Fibroblast of mammary gland (primary cell): ENCODE data around the gene SHANK1.
"Not testable (repeated sequence)": the region's sequence is repeated elsewhere in the genome, so short reads cannot be mapped to it uniquely, and the experiment has no call there.

Experiments used
- DNase-seq: peaks from one replicate; pipeline ENCODE4 v3.0.0-alpha.2; 2010; ENCODE audit warnings: low read depth
- H3K4me3 ChIP-seq: 2 replicates; pipeline ENCODE4 v1.5.1; 2011; ENCODE audit warnings: low read depth, mild to moderate bottlenecking, low read length, moderate library complexity; ENCODE audit not compliant: control insufficient read depth
- CTCF ChIP-seq: conservative IDR thresholded peaks from 2 replicates; pipeline ENCODE4 v1.5.1; 2011; ENCODE audit warnings: low read depth, low read length, inconsistent platforms; ENCODE audit not compliant: control insufficient read depth, insufficient read depth

Gene SHANK1

GRCh38 chr19:50626011-50626410 lies 93.6 kb downstream of the SHANK1 start:
- TF ChIP-seq CTCF = no peak
- H3K4me3 ChIP-seq = no peak overlapping the region
- no peak for DNase-seq

GRCh38 chr19:50624949-50625600 lies 94.5 kb downstream of the SHANK1 start:
- no peak for TF ChIP-seq CTCF
- no peak for DNase-seq
- no peak overlapping the region for H3K4me3 ChIP-seq

- not testable (repeated sequence) for DNase-seq, H3K4me3 ChIP-seq
Observed at GRCh38 chr19:50620394-50620906, 99.2 kb downstream of the SHANK1 start.

- not testable (repeated sequence) for DNase-seq, H3K4me3 ChIP-seq
Observed at GRCh38 chr19:50619184-50619583, 100.4 kb downstream of the SHANK1 start.

GRCh38 chr19:50618379-50618778 lies 101.2 kb downstream of the SHANK1 start:
- DNase-seq, H3K4me3 ChIP-seq: not testable (repeated sequence)

- H3K4me3 ChIP-seq, DNase-seq: not testable (repeated sequence)
Observed at GRCh38 chr19:50612504-50613404, 106.8 kb downstream of the SHANK1 start.
